A673 (cell line): ENCODE data around the gene WDR37. TPM values are rescaled to one million over a fixed set of nuclear protein-coding genes. Genes with fewer than 3 reads are reported as not detected.

Experiments used
- BruUV-seq: library from RNA; stranded (reverse); fragments of 400-500 nt; replicated peaks from 2 replicates; lab custom pipeline; 2021; lab: Mats Ljungman, UMichigan
- CTCF ChIA-PET: fragments of 300-600 bp; sonication (Branson Sonifier 250); formaldehyde crosslinking; loops from one replicate; lab custom pipeline; 2022; ENCODE audit warnings: antibody characterized with exemption; lab: Charles Lee
- POLR2A ChIA-PET: fragments of 300-600 bp; sonication (Branson Sonifier 250); formaldehyde crosslinking; loops from one replicate; lab custom pipeline; 2022; ENCODE audit warnings: antibody characterized with exemption; ENCODE audit not compliant: low non-redundant PET; lab: Charles Lee
- DNase-seq: peaks from one replicate; pipeline ENCODE4 v3.0.0-alpha.2; 2015; ENCODE audit warnings: low spot score
- H3K27ac ChIP-seq: fragments of 200-600 bp; sonication (generic); 2 replicates; pipeline ENCODE4 v1.5.1; 2016; ENCODE audit warnings: mixed run types, low read depth, mild to moderate bottlenecking, mixed read lengths, antibody characterized with exemption, low read length; ENCODE audit not compliant: poor library complexity, severe bottlenecking
- H3K27me3 ChIP-seq: fragments of 200-600 bp; sonication (generic); replicated peaks from 2 replicates; pipeline ENCODE4 v1.6.1; 2017; ENCODE audit warnings: mixed run types, low read depth, mild to moderate bottlenecking, mixed read lengths, antibody characterized with exemption, low read length; ENCODE audit not compliant: insufficient read depth, poor library complexity
- H3K36me3 ChIP-seq: fragments of 200-600 bp; sonication (generic); 2 replicates; pipeline ENCODE4 v1.6.1; 2016; ENCODE audit warnings: mixed run types, mild to moderate bottlenecking, mixed read lengths, antibody characterized with exemption, low read length; ENCODE audit not compliant: insufficient read depth, poor library complexity, severe bottlenecking
- H3K4me1 ChIP-seq: fragments of 200-600 bp; sonication (generic); 2 replicates; pipeline ENCODE4 v1.6.1; 2017; ENCODE audit warnings: mixed run types, mild to moderate bottlenecking, mixed read lengths, antibody characterized with exemption, low read length; ENCODE audit not compliant: insufficient read depth, poor library complexity, severe bottlenecking
- H3K4me3 ChIP-seq: fragments of 200-600 bp; sonication (generic); 2 replicates; pipeline ENCODE4 v1.5.1; 2016; ENCODE audit warnings: low read depth, mixed run types, mild to moderate bottlenecking, mixed read lengths, low read length; ENCODE audit not compliant: poor library complexity, severe bottlenecking
- H3K9me3 ChIP-seq: fragments of 200-600 bp; sonication (generic); 2 replicates; pipeline ENCODE4 v1.6.1; 2016; ENCODE audit warnings: mixed run types, low read depth, mild to moderate bottlenecking, mixed read lengths, antibody characterized with exemption, low read length; ENCODE audit not compliant: poor library complexity, severe bottlenecking
- CTCF ChIP-seq: fragments of 300-800, 200-600 bp; sonication (generic); conservative IDR thresholded peaks from 2 replicates; pipeline ENCODE4 v1.5.1; 2017; ENCODE audit warnings: low read depth, mild to moderate bottlenecking, antibody characterized with exemption, low read length, moderate library complexity, mixed read lengths
- EZH2 ChIP-seq: fragments of 200-600 bp; sonication (generic); IDR thresholded peaks from 2 replicates; pipeline ENCODE4 v1.6.1; 2017; ENCODE audit warnings: borderline replicate concordance, low read depth, mild to moderate bottlenecking, mixed read lengths, antibody characterized with exemption, low read length; ENCODE audit not compliant: poor library complexity, severe bottlenecking
- intact Hi-C: fragments of 100-400 bp; cut with micrococcal nuclease; formaldehyde crosslinking; loops from one replicate; pipeline ENCODE4 v1.10.0; 2022; ENCODE audit not compliant: unreplicated experiment
- total RNA-seq: library from RNA; stranded (reverse); gene quantifications from 2 replicates; pipeline ENCODE4 v1.2.3, GENCODE V29; 2021

Gene WDR37
- total RNA-seq, 1 experiment from 2014 or later, result 12.6 TPM

GRCh38 chr10:1058017-1058416 lies 1.8 kb downstream of the WDR37 start:
- H3K4me3 ChIP-seq, result peak overlapping the region; percentile 99
- peaks cover 22% of the 10 kb centered on the region for H3K4me1 ChIP-seq
- intact Hi-C loops, result no loop called here
- DNase-seq, result no peak
- no peak overlapping the region for H3K27ac ChIP-seq
- CTCF ChIA-PET, result no interaction called here
- POLR2A ChIA-PET, result no interaction called here
- H3K27me3 ChIP-seq, result no peaks in the 10 kb centered on the region
- no peak for TF ChIP-seq CTCF
- TF ChIP-seq EZH2, result no peak
- no TSS peak for BruUV-seq
- peaks cover 11% of the 10 kb centered on the region for H3K36me3 ChIP-seq
- no peaks in the 10 kb centered on the region for H3K9me3 ChIP-seq

- BruUV-seq, result no TSS peak
These were observed 3.7 kb downstream of the WDR37 start for GRCh38 chr10:1059902-1060301.

GRCh38 chr10:1061930-1062774 lies 6.0 kb downstream of the WDR37 start:
- no peaks in the 10 kb centered on the region for H3K36me3 ChIP-seq
- H3K27ac ChIP-seq, result no peak overlapping the region
- ChIA-PET CTCF (no interaction called here), POLR2A (no interaction called here)
- intact Hi-C loops, result no loop called here
- no peaks in the 10 kb centered on the region for H3K27me3 ChIP-seq
- no peak overlapping the region for H3K4me3 ChIP-seq
- peaks cover 8% of the 10 kb centered on the region for H3K4me1 ChIP-seq
- DNase-seq, result no peak
- no peak for TF ChIP-seq EZH2
- no peak for TF ChIP-seq CTCF
- no TSS peak for BruUV-seq
- no peaks in the 10 kb centered on the region for H3K9me3 ChIP-seq

More at GRCh38 chr10:1059902-1060301, 3.7 kb downstream of the WDR37 start:
- Histone ChIP-seq H3K4me1 (peaks cover 15% of the 10 kb centered on the region), H3K27me3 (no peaks in the 10 kb centered on the region), H3K9me3 (no peaks in the 10 kb centered on the region), H3K36me3 (no peaks in the 10 kb centered on the region), H3K4me3 (no peak overlapping the region), H3K27ac (no peak overlapping the region)
- TF ChIP-seq CTCF (no peak), EZH2 (no peak)
- ChIA-PET CTCF (no interaction called here), POLR2A (no interaction called here)
- intact Hi-C loops, result no loop called here
- DNase-seq, result no peak
